HepG2 (cell line): ENCODE results near the gene SCARB2. TPM values are rescaled to one million over a fixed set of nuclear protein-coding genes. Genes with fewer than 3 reads are reported as not detected.

Experiments
- CBX2 ChIP-seq, 2 experiments: fragments of 200-600 bp in 1 of 2; sonication (generic); formaldehyde crosslinking in 1 of 2; IDR thresholded peaks; 2 replicates each; pipeline versions ENCODE4 v1.7.0 to v1.8.1; 2018 to 2022; ENCODE audit warnings: low read depth in 2 of 2, low read length in 1 of 2, mild to moderate bottlenecking in 1 of 2, missing genetic modification reagents in 1 of 2
- EP300 ChIP-seq, 3 experiments: sonication (generic) in 1 of 3; formaldehyde crosslinking in 1 of 3; IDR thresholded peaks; 2 replicates each; pipeline versions ENCODE4 v1.5.1 to v1.6.1; 2011 to 2020; ENCODE audit warnings: low read depth in 2 of 3, low read length in 2 of 3, borderline replicate concordance in 1 of 3, improper control_type of control experiment in 1 of 3, mild to moderate bottlenecking in 1 of 3, missing genetic modification reagents in 1 of 3, moderate library complexity in 1 of 3
- HMG20B ChIP-seq: conservative IDR thresholded peaks from 2 replicates; pipeline ENCODE4 v1.6.1; 2016; ENCODE audit warnings: missing genetic modification reagents, missing compliant biosample characterization
- KLF12 ChIP-seq: sonication (generic); formaldehyde crosslinking; IDR thresholded peaks from 2 replicates; pipeline ENCODE4 v1.4.0; 2020; ENCODE audit warnings: missing genetic modification reagents, borderline replicate concordance
- KLF13 ChIP-seq: sonication (generic); formaldehyde crosslinking; IDR thresholded peaks from 2 replicates; pipeline ENCODE4 v1.4.0; 2020; ENCODE audit warnings: mild to moderate bottlenecking, missing genetic modification reagents
- MAFK ChIP-seq, 2 experiments: IDR thresholded peaks in 1 of 2; conservative IDR thresholded peaks in 1 of 2; 2 replicates each; pipeline ENCODE4 v1.6.1; 2011; ENCODE audit warnings: improper control_type of control experiment in 2 of 2, low read length in 2 of 2
- NFE2 ChIP-seq: sonication (generic); formaldehyde crosslinking; IDR thresholded peaks from 2 replicates; pipeline ENCODE4 v1.4.0; 2020; ENCODE audit warnings: missing genetic modification reagents
- NR2F1 ChIP-seq, 2 experiments: fragments of 450-650 bp in 1 of 2; formaldehyde crosslinking in 1 of 2; IDR thresholded peaks; 2 replicates each; pipeline versions ENCODE4 v1.5.0 to v1.6.1; 2016 to 2020; ENCODE audit warnings: mild to moderate bottlenecking in 1 of 2, missing compliant biosample characterization in 1 of 2, missing genetic modification reagents in 1 of 2, moderate library complexity in 1 of 2
- PCBP2 ChIP-seq: fragments of 200-400 bp; formaldehyde crosslinking; optimal IDR thresholded peaks from 2 replicates; pipeline ENCODE3; 2018; ENCODE audit warnings: low read length, low read depth; ENCODE audit not compliant: poor library complexity, severe bottlenecking
- PPARG ChIP-seq: conservative IDR thresholded peaks from 2 replicates; pipeline ENCODE4 v1.6.1; 2016; ENCODE audit warnings: missing biosample characterization, missing genetic modification reagents
- RBAK ChIP-seq: sonication (generic); formaldehyde crosslinking; IDR thresholded peaks from 2 replicates; pipeline ENCODE4 v1.5.1; 2020; ENCODE audit warnings: mild to moderate bottlenecking, missing genetic modification reagents
- RFXANK ChIP-seq: IDR thresholded peaks from 2 replicates; pipeline ENCODE4 v1.6.1; 2016
- SIX1 ChIP-seq: sonication (generic); formaldehyde crosslinking; IDR thresholded peaks from 2 replicates; pipeline ENCODE4 v1.4.0; 2020; ENCODE audit warnings: missing genetic modification reagents, borderline replicate concordance
- SP5 ChIP-seq: IDR thresholded peaks from 2 replicates; pipeline ENCODE4 v1.6.1; 2016; ENCODE audit warnings: low read depth, borderline replicate concordance
- SSRP1 ChIP-seq: IDR thresholded peaks from 2 replicates; pipeline ENCODE4 v1.6.1; 2016; ENCODE audit warnings: control low read depth
- TBP ChIP-seq: sonication (generic); formaldehyde crosslinking; IDR thresholded peaks from 2 replicates; pipeline ENCODE4 v1.5.0; 2020; ENCODE audit warnings: missing genetic modification reagents
- ZBTB1 ChIP-seq: sonication (generic); formaldehyde crosslinking; IDR thresholded peaks from 2 replicates; pipeline ENCODE4 v1.4.0; 2020; ENCODE audit warnings: missing genetic modification reagents, borderline replicate concordance
- ZNF121 ChIP-seq: sonication (generic); formaldehyde crosslinking; IDR thresholded peaks from 2 replicates; pipeline ENCODE4 v1.5.0; 2020; ENCODE audit warnings: mild to moderate bottlenecking, missing genetic modification reagents
- ZNF350 ChIP-seq: sonication (generic); formaldehyde crosslinking; IDR thresholded peaks from 2 replicates; pipeline ENCODE4 v1.4.0; 2020; ENCODE audit warnings: mild to moderate bottlenecking, low read depth, missing genetic modification reagents, borderline replicate concordance
- ZNF367 ChIP-seq: sonication (generic); formaldehyde crosslinking; IDR thresholded peaks from 2 replicates; pipeline ENCODE4 v1.4.0; 2020; ENCODE audit warnings: missing genetic modification reagents, borderline replicate concordance
- ZNF556 ChIP-seq: sonication (generic); formaldehyde crosslinking; IDR thresholded peaks from 2 replicates; pipeline ENCODE4 v1.4.0; 2020; ENCODE audit warnings: mild to moderate bottlenecking, missing genetic modification reagents, borderline replicate concordance
- ZNF607 ChIP-seq: sonication (generic); formaldehyde crosslinking; IDR thresholded peaks from 2 replicates; pipeline ENCODE4 v1.5.1; 2020; ENCODE audit warnings: missing genetic modification reagents, mild to moderate bottlenecking, borderline replicate concordance
- ZNF7 ChIP-seq: IDR thresholded peaks from 2 replicates; pipeline ENCODE4 v1.6.1; 2016; ENCODE audit warnings: missing biosample characterization, missing genetic modification reagents
- polyA plus RNA-seq, 8 experiments: library from polyadenylated mRNA; depleted of rRNA in 3 of 8; stranded (reverse) in 7 of 8; unstranded in 1 of 8; fragments of >200 nt; fragmentation: Illumina TruSeq in 4 of 8; extraction: Trizol in 4 of 8; gene quantifications; 2 replicates each; pipeline versions ENCODE4 v1.2.1 to v1.2.3, GENCODE V29; 2011 to 2016; ENCODE audit warnings: low read depth in 4 of 8, missing spikeins in 1 of 8, mixed read lengths in 1 of 8; ENCODE audit not compliant: insufficient read depth in 1 of 8
- total RNA-seq, 5 experiments: library from RNA; depleted of rRNA; stranded (reverse); fragments of >200 nt; fragmentation: Illumina TruSeq; extraction: Trizol; gene quantifications; 2 replicates each; pipeline ENCODE4 v1.2.3, GENCODE V29; 2016; ENCODE audit warnings: low read depth in 1 of 5
- TF ChIP-seq, protein P1 (sequence below): sonication (generic); formaldehyde crosslinking; IDR thresholded peaks from 2 replicates; pipeline ENCODE4 v1.5.1; 2020; ENCODE audit warnings: missing genetic modification reagents, mild to moderate bottlenecking, borderline replicate concordance
- TF ChIP-seq, protein P2 (sequence below): IDR thresholded peaks from 2 replicates; pipeline ENCODE4 v1.6.1; 2018; ENCODE audit warnings: missing genetic modification reagents, mild to moderate bottlenecking, missing compliant biosample characterization
- TF ChIP-seq, protein P3 (sequence below): sonication (generic); formaldehyde crosslinking; IDR thresholded peaks from 2 replicates; pipeline ENCODE4 v1.4.0; 2020; ENCODE audit warnings: mild to moderate bottlenecking, missing genetic modification reagents

Gene SCARB2
- total and polyA plus RNA-seq, 2 of the 13 experiments (the other 11 are each of a cell fraction or from before 2014, with no cell fraction given): 40.6 to 43.4 TPM

- TF ChIP-seq, protein P1, sequence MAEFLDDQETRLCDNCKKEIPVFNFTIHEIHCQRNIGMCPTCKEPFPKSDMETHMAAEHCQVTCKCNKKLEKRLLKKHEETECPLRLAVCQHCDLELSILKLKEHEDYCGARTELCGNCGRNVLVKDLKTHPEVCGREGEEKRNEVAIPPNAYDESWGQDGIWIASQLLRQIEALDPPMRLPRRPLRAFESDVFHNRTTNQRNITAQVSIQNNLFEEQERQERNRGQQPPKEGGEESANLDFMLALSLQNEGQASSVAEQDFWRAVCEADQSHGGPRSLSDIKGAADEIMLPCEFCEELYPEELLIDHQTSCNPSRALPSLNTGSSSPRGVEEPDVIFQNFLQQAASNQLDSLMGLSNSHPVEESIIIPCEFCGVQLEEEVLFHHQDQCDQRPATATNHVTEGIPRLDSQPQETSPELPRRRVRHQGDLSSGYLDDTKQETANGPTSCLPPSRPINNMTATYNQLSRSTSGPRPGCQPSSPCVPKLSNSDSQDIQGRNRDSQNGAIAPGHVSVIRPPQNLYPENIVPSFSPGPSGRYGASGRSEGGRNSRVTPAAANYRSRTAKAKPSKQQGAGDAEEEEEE (CRISPR knock-in tag): no peak
- TF ChIP-seq ZBTB1 (CRISPR knock-in tag) (no peak), EP300 (IDR thresholded peaks at IDR 0.05; ENCODE audit: low read depth in 2 of 2, low read length in 2 of 2) (no peak; a peak in 1 of 4 replicates), EP300 (CRISPR knock-in tag; IDR thresholded peaks at IDR 0.05; ENCODE audit: borderline replicate concordance) (0 out of 2 replicates have a peak, but pooled peaks have one; percentile 13), NFE2 (CRISPR knock-in tag) (no peak), SP5 (CRISPR knock-in tag) (no peak), ZNF556 (peak; percentile 34; the same call in 1 of the 2 replicates), PPARG (0 out of 2 replicates have a peak, but pooled peaks have one; percentile 32), HMG20B (no peak), ZNF607 (CRISPR knock-in tag) (peak; percentile 57; the same call in 1 of the 2 replicates), PCBP2 (no peak), RBAK (CRISPR knock-in tag) (no peak), KLF12 (CRISPR knock-in tag) (peak; percentile 86), ZNF121 (CRISPR knock-in tag) (peak; percentile 54; the same call in 1 of the 2 replicates), ZNF367 (CRISPR knock-in tag) (no peak), NR2F1 (CRISPR knock-in tag; IDR thresholded peaks at IDR 0.05) (peak; percentile 65 to 66; a peak in 3 of 4 replicates), SIX1 (CRISPR knock-in tag) (no peak), ZNF7 (CRISPR knock-in tag) (no peak), KLF13 (CRISPR knock-in tag) (no peak), CBX2 (IDR thresholded peaks at IDR 0.05; ENCODE audit: low read depth, low read length) (0 out of 2 replicates have a peak, but pooled peaks have one; percentile 9), CBX2 (CRISPR knock-in tag; IDR thresholded peaks at IDR 0.05; ENCODE audit: low read depth) (peak; percentile 66; the same call in 1 of the 2 replicates), RFXANK (CRISPR knock-in tag) (peak; percentile 98), ZNF350 (CRISPR knock-in tag) (peak; percentile 62), TBP (CRISPR knock-in tag) (no peak), MAFK (conservative IDR thresholded peaks at IDR 0.05 in 1 of 2, IDR thresholded peaks at IDR 0.05 in 1 of 2; ENCODE audit: low read length in 2 of 2) (no peak), SSRP1 (CRISPR knock-in tag) (no peak)
- TF ChIP-seq, protein P2, sequence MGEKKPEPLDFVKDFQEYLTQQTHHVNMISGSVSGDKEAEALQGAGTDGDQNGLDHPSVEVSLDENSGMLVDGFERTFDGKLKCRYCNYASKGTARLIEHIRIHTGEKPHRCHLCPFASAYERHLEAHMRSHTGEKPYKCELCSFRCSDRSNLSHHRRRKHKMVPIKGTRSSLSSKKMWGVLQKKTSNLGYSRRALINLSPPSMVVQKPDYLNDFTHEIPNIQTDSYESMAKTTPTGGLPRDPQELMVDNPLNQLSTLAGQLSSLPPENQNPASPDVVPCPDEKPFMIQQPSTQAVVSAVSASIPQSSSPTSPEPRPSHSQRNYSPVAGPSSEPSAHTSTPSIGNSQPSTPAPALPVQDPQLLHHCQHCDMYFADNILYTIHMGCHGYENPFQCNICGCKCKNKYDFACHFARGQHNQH (CRISPR knock-in tag): peak; percentile 100
- TF ChIP-seq, protein P3, sequence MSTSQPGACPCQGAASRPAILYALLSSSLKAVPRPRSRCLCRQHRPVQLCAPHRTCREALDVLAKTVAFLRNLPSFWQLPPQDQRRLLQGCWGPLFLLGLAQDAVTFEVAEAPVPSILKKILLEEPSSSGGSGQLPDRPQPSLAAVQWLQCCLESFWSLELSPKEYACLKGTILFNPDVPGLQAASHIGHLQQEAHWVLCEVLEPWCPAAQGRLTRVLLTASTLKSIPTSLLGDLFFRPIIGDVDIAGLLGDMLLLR (CRISPR knock-in tag): peak; percentile 88; the same call in 1 of the 2 replicates
These were observed 38.0 kb upstream of the SCARB2 start, which contains the start of gene FAM47E (continued) for GRCh38 chr4:76251441-76252270.
